Measurements from ENCODE around the gene KCNQ5.
"Not testable (repeated sequence)": the region's sequence is repeated elsewhere in the genome, so short reads cannot be mapped to it uniquely, and the experiment has no call there.

The KCNQ5 gene

GRCh38 chr6:72621291-72622093 lies at the start of gene KCNQ5:
Gene KCNQ5 (plus strand): TSS chr6:72622064.
- peak in 11 of 51 donors; percentile 8 to 57 (median 30) for DNase-seq

GRCh38 chr6:72579865-72580264 lies 42.0 kb upstream of the KCNQ5 start:
- DNase-seq = no peak

- peak in 11 of 51 donors; percentile 1 to 21 (median 5) for DNase-seq
Observed at GRCh38 chr6:72580281-72580940, 41.5 kb upstream of the KCNQ5 start.

- DNase-seq = not testable (repeated sequence)
Observed at GRCh38 chr6:72580950-72581349, 40.9 kb upstream of the KCNQ5 start.

GRCh38 chr6:72588155-72588554 lies 33.7 kb upstream of the KCNQ5 start:
- DNase-seq = no peak

GRCh38 chr6:72589096-72589495 lies 32.8 kb upstream of the KCNQ5 start:
- no peak for DNase-seq

GRCh38 chr6:72595812-72596211 lies 26.1 kb upstream of the KCNQ5 start:
- DNase-seq = no peak

GRCh38 chr6:72616406-72617015 lies 5.4 kb upstream of the KCNQ5 start:
- peak in 1 of 51 donors; percentile 15 for DNase-seq

GRCh38 chr6:72617721-72618120 lies 4.1 kb upstream of the KCNQ5 start:
- DNase-seq = no peak

GRCh38 chr6:72619883-72620696 lies 1.8 kb upstream of the KCNQ5 start:
- peak in 45 of 51 donors; percentile 9 to 81 (median 48) for DNase-seq

GRCh38 chr6:72620871-72621290 lies 983 bp upstream of the KCNQ5 start:
- peak in 9 of 51 donors; percentile 12 to 59 (median 25) for DNase-seq

GRCh38 chr6:72622094-72622940 lies 453 bp downstream of the KCNQ5 start:
- peak in 25 of 51 donors; percentile 10 to 59 (median 29) for DNase-seq

GRCh38 chr6:72623808-72624207 lies 1.9 kb downstream of the KCNQ5 start:
- no peak for DNase-seq

GRCh38 chr6:72624557-72625160 lies 2.8 kb downstream of the KCNQ5 start:
- no peak for DNase-seq

- DNase-seq = no peak
Observed at GRCh38 chr6:72626126-72626525, 4.3 kb downstream of the KCNQ5 start.

- DNase-seq = no peak
Observed at GRCh38 chr6:72627539-72627938, 5.7 kb downstream of the KCNQ5 start.

- DNase-seq = no peak
Observed at GRCh38 chr6:72631480-72631879, 9.6 kb downstream of the KCNQ5 start.

GRCh38 chr6:72635636-72636035 lies 13.8 kb downstream of the KCNQ5 start:
- no peak for DNase-seq

GRCh38 chr6:72636215-72636614 lies 14.4 kb downstream of the KCNQ5 start:
- DNase-seq = no peak

- DNase-seq = no peak
Observed at GRCh38 chr6:72636786-72637185, 14.9 kb downstream of the KCNQ5 start.

Data from hypothalamus (tissue), 51 donors.